Glutamatergic neuron (in vitro differentiated cells): Measurements from ENCODE around the gene MAPK4. TPM values are rescaled to one million over a fixed set of nuclear protein-coding genes. Genes with fewer than 3 reads are reported as not detected.

ENCODE experiments used
- DNase-seq: peaks from one replicate; pipeline ENCODE4 v3.0.0; 2022
- H3K27ac Mint-ChIP-seq: one replicate; pipeline ENCODE4 v1.8.0; 2020; ENCODE audit warnings: mild to moderate bottlenecking, mixed read lengths, inconsistent platforms; ENCODE audit not compliant: unreplicated experiment
- H3K27me3 Mint-ChIP-seq: one replicate; pipeline ENCODE4 v1.8.0; 2020; ENCODE audit warnings: mild to moderate bottlenecking, moderate library complexity, mixed read lengths, inconsistent platforms; ENCODE audit not compliant: unreplicated experiment
- H3K36me3 Mint-ChIP-seq: one replicate; pipeline ENCODE4 v1.8.0; 2020; ENCODE audit warnings: mild to moderate bottlenecking, mixed read lengths, inconsistent platforms; ENCODE audit not compliant: unreplicated experiment
- H3K4me1 Mint-ChIP-seq: one replicate; pipeline ENCODE4 v1.8.0; 2020; ENCODE audit warnings: mild to moderate bottlenecking, low read depth, mixed read lengths, inconsistent platforms; ENCODE audit not compliant: unreplicated experiment
- H3K4me3 Mint-ChIP-seq: one replicate; pipeline ENCODE4 v1.8.0; 2020; ENCODE audit warnings: mild to moderate bottlenecking, mixed read lengths, inconsistent platforms; ENCODE audit not compliant: unreplicated experiment
- H3K9me3 Mint-ChIP-seq: one replicate; pipeline ENCODE4 v1.8.0; 2020; ENCODE audit warnings: mild to moderate bottlenecking, moderate library complexity, mixed read lengths, inconsistent platforms; ENCODE audit not compliant: unreplicated experiment
- total RNA-seq: library from RNA; stranded (reverse); fragmentation: NEBNext Ultra II Directional; extraction: Animal tissue kit (Norgen Biotek cat#: 25700); gene quantifications from one replicate; pipeline ENCODE4 v1.2.1, GENCODE V29; 2021; ENCODE audit not compliant: unreplicated experiment
- TF ChIP-seq, protein P1 (sequence below): fragments of 200-600 bp; sonication (generic); IDR thresholded peaks from one replicate; pipeline ENCODE4 v1.5.0; 2021; ENCODE audit not compliant: partially characterized antibody, unreplicated experiment

MAPK4 gene
- total RNA-seq, 1 donor from 2014 or later: 13.1 TPM

DNA sequence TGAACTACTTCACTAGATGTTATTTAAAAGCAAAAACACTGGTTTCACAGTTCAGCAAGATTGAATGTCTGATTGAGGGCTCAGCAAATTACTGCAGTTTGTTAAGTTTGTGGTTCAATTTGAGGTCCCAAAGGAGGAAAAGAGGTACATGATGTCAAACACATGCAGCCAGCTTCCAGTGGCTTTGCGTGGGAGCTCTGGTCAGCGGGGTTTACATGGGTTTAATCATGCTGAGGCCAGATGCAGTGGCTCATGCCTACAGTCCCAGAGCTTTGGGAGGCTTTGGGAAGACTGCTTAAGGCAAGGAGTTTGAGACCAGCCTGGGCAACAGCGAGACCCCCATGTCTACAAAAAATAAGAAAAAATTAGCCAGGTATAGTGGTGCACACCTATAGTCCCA is 111.5 kb downstream of the MAPK4 start:
- Mint-ChIP-seq H3K36me3 (peaks cover under 1% of the 10 kb centered on the region), H3K4me3 (no peak overlapping the region), H3K9me3 (no peaks in the 10 kb centered on the region), H3K4me1 (peaks cover 11% of the 10 kb centered on the region), H3K27ac (no peak overlapping the region), H3K27me3 (no peaks in the 10 kb centered on the region)
- TF ChIP-seq, protein P1, sequence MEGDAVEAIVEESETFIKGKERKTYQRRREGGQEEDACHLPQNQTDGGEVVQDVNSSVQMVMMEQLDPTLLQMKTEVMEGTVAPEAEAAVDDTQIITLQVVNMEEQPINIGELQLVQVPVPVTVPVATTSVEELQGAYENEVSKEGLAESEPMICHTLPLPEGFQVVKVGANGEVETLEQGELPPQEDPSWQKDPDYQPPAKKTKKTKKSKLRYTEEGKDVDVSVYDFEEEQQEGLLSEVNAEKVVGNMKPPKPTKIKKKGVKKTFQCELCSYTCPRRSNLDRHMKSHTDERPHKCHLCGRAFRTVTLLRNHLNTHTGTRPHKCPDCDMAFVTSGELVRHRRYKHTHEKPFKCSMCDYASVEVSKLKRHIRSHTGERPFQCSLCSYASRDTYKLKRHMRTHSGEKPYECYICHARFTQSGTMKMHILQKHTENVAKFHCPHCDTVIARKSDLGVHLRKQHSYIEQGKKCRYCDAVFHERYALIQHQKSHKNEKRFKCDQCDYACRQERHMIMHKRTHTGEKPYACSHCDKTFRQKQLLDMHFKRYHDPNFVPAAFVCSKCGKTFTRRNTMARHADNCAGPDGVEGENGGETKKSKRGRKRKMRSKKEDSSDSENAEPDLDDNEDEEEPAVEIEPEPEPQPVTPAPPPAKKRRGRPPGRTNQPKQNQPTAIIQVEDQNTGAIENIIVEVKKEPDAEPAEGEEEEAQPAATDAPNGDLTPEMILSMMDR: no peak
- no peak for DNase-seq

GRCh38 chr18:50674307-50674980 is 114.6 kb downstream of the MAPK4 start:
- DNase-seq: no peak
- peaks cover 2% of the 10 kb centered on the region for H3K27me3 Mint-ChIP-seq
- H3K36me3 Mint-ChIP-seq: peaks cover 8% of the 10 kb centered on the region
- H3K9me3 Mint-ChIP-seq: peaks cover 4% of the 10 kb centered on the region
- no peak overlapping the region for H3K4me3 Mint-ChIP-seq
- TF ChIP-seq, protein P1: no peak
- H3K4me1 Mint-ChIP-seq: peaks cover 3% of the 10 kb centered on the region
- H3K27ac Mint-ChIP-seq: no peak overlapping the region

DNA sequence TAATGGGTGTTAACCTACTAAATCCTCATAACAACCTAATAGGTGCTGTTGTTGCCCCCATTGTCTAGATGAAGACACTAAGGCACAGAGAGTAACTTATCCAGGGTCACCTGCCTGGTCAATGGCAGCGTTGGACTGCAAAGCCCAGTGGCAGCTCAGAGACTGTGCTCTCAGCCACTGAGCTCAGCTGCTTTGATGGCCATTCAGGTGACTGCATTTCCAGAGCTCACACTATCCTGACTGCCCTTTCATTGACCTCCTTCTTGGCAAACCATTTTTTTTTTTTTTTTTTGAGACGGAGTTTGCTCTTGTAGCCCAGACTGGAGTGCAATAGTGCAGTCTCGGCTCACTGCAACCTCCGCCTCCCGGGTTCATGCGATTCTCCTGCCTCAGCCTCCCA is 115.2 kb downstream of the MAPK4 start:
- H3K36me3 Mint-ChIP-seq: peaks cover 8% of the 10 kb centered on the region
- no peak for DNase-seq
- peaks cover 3% of the 10 kb centered on the region for H3K4me1 Mint-ChIP-seq
- H3K9me3 Mint-ChIP-seq: peaks cover 4% of the 10 kb centered on the region
- TF ChIP-seq, protein P1: no peak
- peaks cover 2% of the 10 kb centered on the region for H3K27me3 Mint-ChIP-seq
- no peak overlapping the region for H3K27ac Mint-ChIP-seq
- no peak overlapping the region for H3K4me3 Mint-ChIP-seq

- TF ChIP-seq, protein P1: no peak
Measured at GRCh38 chr18:50678651-50679050, 118.8 kb downstream of the MAPK4 start.

DNA sequence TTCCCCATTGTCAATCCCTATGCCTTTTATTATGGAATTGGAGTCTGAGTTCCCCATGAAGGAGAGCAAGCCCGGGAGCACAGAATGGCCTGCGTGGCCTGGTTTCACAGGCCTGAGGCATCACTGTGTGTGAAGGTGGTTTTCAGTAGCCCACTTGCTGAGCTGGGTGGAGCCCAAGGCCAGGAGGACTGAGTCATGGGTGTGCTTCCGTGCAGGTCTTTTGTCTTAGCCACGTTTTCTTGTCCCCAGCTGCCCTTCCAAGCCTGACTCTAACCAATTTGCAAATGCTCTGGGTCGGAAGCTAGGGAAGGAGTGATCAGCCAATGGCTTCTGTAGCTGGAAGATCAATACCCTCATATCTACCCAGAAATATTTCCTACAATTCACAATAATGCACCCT is 119.2 kb downstream of the MAPK4 start:
- no peak for DNase-seq
- Mint-ChIP-seq H3K27me3 (peaks cover 6% of the 10 kb centered on the region), H3K9me3 (peaks cover 4% of the 10 kb centered on the region), H3K36me3 (peaks cover 8% of the 10 kb centered on the region), H3K4me3 (no peak overlapping the region), H3K27ac (peak overlapping the region; percentile 16), H3K4me1 (peaks cover 9% of the 10 kb centered on the region)
- TF ChIP-seq, protein P1: no peak

More at GRCh38 chr18:50678651-50679050, 118.8 kb downstream of the MAPK4 start:
- Mint-ChIP-seq H3K9me3 (peaks cover 4% of the 10 kb centered on the region), H3K27me3 (peaks cover 4% of the 10 kb centered on the region), H3K36me3 (peaks cover 8% of the 10 kb centered on the region), H3K4me3 (no peak overlapping the region), H3K27ac (no peak overlapping the region), H3K4me1 (peaks cover 8% of the 10 kb centered on the region)
- DNase-seq: no peak
